ENCODE results near the gene SLC36A3.
A peak's percentile ranks its signal among the peaks of the same experiment; 100 is the strongest.

- TF ChIP-seq CTCF (IDR thresholded peaks at IDR 0.05) = no peak
- TF ChIP-seq POLR2A (IDR thresholded peaks at IDR 0.05) = no peak
- peak in 2 of 3 donors; percentile 40 to 68 for TF ChIP-seq POLR2AphosphoS5 (IDR thresholded peaks at IDR 0.05)
Observed at GRCh38 chr5:151234476-151235238, 68.9 kb downstream of the SLC36A3 start.
